Stimulated activated CD4-positive, alpha-beta T cell treated with anti-CD3 and anti-CD28 coated beads, Interleukin-1b, Interleukin-23, amount 100 ng/mL, for 24 hours (primary cell): ENCODE data around the gene CYP27B1.
"Not testable (repeated sequence)": the region's sequence is repeated elsewhere in the genome, so short reads cannot be mapped to it uniquely, and the experiment has no call there.

ENCODE experiments used
- DNase-seq, 4 experiments: peaks; one replicate each; pipeline ENCODE4 v3.0.0-alpha.2; 2020; ENCODE audit warnings: low read depth in 4 of 4, low spot score in 1 of 4

CYP27B1 gene

DNA sequence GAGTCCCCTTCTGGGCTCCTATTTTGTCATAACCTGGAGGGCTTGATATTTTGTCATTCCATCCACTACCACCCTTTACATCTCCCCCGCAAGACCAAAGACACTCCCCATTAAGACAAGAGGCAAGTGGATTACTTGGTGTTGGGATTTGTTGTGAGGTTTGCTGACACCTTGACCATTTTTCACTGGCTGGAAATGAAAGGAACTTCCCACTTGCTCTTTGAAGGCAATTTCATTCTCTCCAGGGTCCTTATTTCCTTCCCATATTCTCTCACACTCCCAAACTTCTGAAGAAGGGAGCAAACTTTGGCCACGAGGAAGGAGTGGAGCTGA, 43.3 kb downstream of the CYP27B1 start:
- DNase-seq: no peak

- DNase-seq: no peak
These were observed 43.9 kb downstream of the CYP27B1 start for GRCh38 chr12:57722716-57723629.

DNA sequence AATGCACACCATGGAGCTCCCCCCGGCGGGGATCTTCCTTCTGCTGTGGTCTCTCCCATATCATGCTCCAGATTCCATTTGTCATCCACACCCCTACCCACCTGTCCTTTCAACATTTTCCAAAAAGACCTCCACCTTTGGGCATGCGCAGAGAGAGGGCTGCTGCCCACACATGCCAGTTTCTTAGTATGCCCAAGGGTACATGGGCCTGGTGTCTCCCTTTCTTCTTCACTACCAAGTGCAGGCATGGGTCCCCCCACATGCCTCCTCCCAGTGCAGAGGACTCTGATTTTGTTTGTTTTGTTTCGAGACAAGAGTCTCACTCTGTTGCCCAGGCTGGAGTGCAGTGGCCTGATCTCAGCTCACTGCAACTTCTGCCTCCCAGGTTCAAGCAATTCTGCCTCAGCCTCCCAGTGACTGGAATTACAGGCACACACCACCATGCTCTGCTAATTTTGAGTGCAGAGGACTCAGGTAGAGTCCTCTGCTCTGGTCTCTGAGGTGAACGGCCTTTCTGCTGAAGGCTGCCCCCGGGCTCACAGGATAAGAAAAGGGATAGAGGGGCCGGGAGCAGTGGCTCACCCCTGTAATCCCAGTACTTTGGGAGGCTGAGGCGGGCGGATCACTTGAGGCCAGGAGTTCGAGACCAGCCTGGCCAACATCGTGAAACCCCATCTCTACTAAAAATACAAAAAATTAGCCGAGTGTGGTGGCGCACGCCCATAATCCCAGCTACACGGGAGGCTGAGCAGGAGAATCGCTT, 44.9 kb downstream of the CYP27B1 start:
- DNase-seq: not testable (repeated sequence)

GRCh38 chr12:57720606-57721595, 46.0 kb downstream of the CYP27B1 start:
- DNase-seq: no peak

GRCh38 chr12:57719777-57720605, 46.9 kb downstream of the CYP27B1 start:
- no peak for DNase-seq

DNA sequence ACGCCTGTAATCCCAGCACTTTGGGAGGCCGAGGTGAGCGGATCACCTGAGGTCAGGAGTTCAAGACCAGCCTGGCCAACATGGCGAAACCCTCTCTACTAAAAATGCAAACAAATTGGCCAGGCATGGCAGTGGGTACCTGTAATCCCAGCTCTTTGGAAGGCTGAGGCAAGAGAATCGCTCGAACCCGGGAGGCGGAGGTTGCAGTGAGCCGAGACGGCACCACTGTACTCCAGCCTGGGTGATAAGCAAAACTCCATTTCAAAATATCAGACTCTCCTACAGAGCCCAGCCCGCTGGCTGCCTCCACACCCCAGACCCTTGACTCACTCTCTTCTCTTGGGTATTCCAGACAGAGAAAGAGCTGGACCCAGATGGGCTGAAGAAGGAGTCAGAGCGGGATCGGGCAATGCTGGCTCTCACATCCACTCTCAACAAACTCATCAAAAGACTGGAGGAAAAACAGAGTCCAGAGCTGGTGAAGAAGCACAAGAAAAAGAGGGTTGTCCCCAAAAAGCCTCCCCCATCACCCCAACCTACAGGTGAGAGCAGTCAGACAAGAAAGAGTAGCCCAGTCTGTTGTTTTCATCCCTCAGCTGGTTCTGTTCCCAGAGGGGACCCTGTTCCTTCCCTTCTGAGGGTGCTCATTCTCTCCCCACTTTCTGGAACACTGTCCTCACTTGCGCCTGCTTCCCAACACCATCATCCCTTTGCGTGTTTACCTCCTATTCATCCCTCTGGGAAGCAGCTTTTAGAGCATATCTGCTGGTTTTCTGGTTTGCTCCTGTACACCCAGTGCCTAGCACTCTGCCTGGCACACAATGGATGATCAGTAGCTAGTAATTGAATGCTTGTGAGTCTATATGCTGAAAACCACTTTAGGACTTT, 48.0 kb downstream of the CYP27B1 start:
- no peak for DNase-seq

DNA sequence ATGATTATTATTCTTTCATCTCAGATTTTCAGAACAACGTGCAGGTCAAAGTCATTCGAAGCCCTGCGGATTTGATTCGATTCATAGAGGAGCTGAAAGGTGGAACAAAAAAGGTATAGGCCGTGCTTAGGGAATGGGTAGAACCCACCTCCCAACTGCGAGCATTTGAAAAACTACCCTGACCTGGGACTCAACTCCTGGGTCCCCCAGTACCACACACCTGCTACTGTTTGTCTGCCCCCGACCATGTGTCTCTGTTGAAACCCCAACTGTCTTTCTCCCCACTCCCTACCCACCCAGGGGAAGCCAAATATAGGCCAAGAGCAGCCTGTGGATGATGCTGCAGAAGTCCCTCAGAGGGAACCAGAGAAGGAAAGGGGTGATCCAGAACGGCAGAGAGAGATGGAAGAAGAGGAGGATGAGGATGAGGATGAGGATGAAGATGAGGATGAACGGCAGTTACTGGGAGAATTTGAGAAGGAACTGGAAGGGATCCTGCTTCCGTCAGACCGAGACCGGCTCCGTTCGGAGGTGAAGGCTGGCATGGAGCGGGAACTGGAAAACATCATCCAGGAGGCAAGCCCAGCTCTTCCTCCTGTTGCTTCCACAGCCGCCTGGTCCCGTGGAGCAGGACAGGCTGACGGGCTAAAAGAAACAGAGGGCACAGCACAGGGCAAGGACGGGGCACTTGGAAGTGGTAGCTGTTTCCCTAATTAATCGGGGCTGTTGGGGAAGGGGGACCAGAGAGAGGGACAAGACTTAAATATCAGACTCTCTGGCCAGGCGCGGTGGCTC, 48.8 kb downstream of the CYP27B1 start:
- DNase-seq: no peak

DNA sequence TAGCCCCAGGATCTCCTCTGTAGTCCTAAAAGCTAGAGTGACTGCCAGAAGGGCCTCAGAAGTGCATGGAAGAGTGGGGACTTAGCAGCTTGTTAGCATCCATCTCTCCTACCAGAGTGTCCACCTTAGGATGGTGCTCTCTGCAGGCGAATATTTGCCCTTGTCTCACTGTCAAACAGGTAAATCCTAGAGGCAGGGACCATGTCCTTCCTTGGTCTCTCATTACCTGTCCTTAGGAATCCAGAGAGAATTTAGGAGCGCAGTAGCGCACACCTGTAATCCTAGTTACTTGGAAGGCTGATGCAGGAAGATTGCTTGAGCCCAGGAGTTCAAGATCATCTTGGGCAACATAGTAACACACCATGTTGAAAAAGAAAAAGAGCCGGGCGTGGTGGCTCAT, 49.7 kb downstream of the CYP27B1 start:
- no peak for DNase-seq

DNA sequence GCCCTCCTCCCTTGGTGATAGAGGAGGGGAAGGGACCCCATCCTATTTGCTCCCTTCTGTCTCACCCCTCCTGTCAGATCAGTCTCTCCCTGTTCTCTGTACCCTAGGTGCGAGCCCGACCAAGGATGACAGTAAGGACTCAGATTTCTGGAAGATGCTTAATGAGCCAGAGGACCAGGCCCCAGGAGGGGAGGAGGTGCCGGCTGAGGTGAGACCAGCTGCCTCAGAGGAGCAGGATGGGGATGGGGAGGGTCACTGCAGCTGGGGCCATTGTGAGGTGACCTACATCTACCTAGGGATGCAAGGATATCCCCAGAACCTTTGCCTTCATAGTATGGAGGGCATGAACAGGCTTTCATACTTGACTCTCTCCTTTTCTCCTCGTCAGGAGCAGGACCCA, 50.6 kb downstream of the CYP27B1 start:
- no peak for DNase-seq

GRCh38 chr12:57715786-57716185, 51.1 kb downstream of the CYP27B1 start:
- DNase-seq: no peak

DNA sequence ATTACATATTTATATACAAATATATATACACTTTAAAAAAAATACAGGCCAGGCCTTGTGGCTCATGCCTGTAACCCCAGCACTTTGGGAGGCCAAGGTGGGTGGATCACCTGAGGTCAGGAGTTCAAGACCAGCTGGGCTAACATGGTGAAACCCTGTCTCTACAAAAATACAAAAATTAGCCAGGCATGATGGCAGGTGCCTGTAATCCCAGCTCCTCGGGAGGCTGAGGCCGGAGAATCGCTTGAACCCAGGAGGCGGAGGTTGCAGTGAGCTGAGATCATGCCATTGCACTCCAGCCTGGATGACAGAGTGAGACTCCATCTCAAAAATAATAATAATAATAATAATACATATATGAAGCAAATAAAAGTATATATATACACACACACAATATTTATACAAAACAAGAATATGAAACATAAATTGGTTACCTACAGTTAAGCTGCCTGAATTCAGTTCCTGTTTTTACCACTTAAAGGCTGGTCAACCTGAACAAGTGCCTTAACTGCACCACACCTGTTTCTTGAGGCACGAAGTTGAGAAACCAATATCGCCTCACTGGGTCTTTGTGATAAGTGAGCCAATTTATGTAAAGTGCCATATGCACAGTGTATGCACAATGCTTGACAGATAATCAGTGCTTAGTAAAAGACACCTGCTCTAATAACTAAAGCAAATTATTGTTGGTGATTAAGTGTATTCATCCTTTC, 51.7 kb downstream of the CYP27B1 start:
- DNase-seq: not testable (repeated sequence)

- DNase-seq: no peak
These were observed 53.7 kb downstream of the CYP27B1 start for GRCh38 chr12:57713209-57713608.

- no peak for DNase-seq
These were observed 54.2 kb downstream of the CYP27B1 start for GRCh38 chr12:57712701-57713100.
